ENCODE measurements around the gene B3GNT7. TPM values are rescaled to one million over a fixed set of nuclear protein-coding genes. Genes with fewer than 3 reads are reported as not detected.
"Not testable (repeated sequence)": the region's sequence is repeated elsewhere in the genome, so short reads cannot be mapped to it uniquely, and the experiment has no call there.

Gene B3GNT7, protein sequence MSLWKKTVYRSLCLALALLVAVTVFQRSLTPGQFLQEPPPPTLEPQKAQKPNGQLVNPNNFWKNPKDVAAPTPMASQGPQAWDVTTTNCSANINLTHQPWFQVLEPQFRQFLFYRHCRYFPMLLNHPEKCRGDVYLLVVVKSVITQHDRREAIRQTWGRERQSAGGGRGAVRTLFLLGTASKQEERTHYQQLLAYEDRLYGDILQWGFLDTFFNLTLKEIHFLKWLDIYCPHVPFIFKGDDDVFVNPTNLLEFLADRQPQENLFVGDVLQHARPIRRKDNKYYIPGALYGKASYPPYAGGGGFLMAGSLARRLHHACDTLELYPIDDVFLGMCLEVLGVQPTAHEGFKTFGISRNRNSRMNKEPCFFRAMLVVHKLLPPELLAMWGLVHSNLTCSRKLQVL
- 1 to 10 TPM; 2.6 to 3.3 (median 3.0) TPM for total RNA-seq

DNA sequence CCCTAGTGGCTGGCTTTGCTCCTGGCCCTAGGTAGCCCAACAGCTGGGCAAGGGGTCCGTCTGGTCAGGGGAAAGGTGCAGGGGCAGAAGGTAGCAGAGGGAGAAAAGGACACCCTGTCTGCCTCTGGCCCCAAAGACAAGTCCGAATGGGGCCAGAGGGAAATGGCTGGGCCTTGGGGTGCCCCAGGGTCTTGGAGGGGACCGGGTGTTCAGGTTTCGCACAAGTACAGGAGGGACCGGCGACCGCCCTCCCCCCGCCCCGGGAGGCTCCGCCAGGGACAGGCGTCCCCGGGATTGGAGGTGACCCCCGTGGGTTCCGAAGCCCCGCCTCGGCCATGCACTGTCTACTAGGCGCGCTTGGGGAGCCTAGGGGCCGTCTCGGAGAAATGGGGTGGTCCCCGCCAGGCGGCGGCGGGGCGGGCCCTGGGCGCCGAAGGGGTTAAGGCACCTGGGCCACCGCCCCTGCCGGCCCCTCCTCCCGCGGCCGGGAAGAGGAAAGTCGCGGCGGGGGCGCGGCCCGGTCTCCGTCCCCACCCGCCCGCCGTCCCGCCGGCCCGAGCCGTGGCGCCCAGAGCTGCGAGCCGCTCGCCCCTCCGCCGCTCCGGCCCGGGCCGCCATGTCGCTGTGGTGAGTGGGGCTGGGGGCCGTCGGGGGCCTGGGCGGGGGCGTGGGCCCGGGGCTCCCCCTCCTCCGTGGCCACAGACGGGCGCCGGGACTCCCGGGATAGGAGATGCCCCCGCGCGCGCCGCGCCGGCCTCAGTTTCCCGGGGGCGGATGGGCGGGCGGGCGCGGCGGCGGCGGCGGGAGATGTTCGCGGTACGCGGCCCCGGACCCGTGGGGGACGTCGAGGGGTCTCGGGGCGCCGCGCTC, at the start of gene B3GNT7:
Gene B3GNT7, plus strand, starts transcription at position 523 of the 870 bp plus-strand sequence. Its CDS starts 94 bp downstream, at position 617.
- Histone ChIP-seq H3K4me1 (peaks cover 0 to 35% (median 18%) of the 10 kb centered on the region in 4 donors), H3K27ac (peak within 1 kb of the TSS in 2 of 4 donors; percentile 42 to 74), H3K9me3 (no peaks in the 10 kb centered on the region), H3K4me3 (peak within 1 kb of the TSS; percentile 16 to 57 (median 31)), H3K36me3 (no peaks in the 10 kb centered on the region), H3K27me3 (peaks cover 0 to 26% of the 10 kb centered on the region in 2 donors)
- no peak for DNase-seq (ENCODE audit: low spot score in 2 of 2)
- TF ChIP-seq EP300 (IDR thresholded peaks at IDR 0.05) (no peak), POLR2A (IDR thresholded peaks at IDR 0.05) (no peak)
- TF ChIP-seq, protein P1, sequence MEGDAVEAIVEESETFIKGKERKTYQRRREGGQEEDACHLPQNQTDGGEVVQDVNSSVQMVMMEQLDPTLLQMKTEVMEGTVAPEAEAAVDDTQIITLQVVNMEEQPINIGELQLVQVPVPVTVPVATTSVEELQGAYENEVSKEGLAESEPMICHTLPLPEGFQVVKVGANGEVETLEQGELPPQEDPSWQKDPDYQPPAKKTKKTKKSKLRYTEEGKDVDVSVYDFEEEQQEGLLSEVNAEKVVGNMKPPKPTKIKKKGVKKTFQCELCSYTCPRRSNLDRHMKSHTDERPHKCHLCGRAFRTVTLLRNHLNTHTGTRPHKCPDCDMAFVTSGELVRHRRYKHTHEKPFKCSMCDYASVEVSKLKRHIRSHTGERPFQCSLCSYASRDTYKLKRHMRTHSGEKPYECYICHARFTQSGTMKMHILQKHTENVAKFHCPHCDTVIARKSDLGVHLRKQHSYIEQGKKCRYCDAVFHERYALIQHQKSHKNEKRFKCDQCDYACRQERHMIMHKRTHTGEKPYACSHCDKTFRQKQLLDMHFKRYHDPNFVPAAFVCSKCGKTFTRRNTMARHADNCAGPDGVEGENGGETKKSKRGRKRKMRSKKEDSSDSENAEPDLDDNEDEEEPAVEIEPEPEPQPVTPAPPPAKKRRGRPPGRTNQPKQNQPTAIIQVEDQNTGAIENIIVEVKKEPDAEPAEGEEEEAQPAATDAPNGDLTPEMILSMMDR (IDR thresholded peaks at IDR 0.05) = no peak
- WGBS, 2 donors = 15 to 21% methylated on average over 17 to 30 of the region's 95 CpGs

DNA sequence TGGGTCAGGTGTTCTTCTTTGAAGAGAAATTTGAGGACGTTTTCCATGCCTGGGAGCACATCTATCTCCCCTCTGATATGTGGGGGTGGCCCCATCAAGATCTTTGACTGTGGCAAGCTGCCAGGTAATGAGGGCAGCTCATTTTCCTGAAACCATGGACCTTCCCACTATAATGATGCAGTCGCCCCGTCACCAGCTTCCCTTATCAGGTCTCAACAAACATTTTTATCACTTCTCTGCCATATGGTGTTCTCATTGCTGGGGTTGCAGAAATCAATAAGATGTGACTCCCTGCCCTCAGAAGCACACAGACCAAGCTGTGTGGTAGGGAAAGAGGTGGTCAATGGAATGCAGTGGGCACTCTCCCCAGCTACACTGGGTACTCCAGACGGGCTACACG, 48.4 kb upstream of the B3GNT7 start:
- peaks cover 0 to 14% (median 3%) of the 10 kb centered on the region in 4 donors for H3K4me1 ChIP-seq
- TF ChIP-seq POLR2A (IDR thresholded peaks at IDR 0.05) (no peak), EP300 (IDR thresholded peaks at IDR 0.05) (no peak)
- TF ChIP-seq, protein P1 (IDR thresholded peaks at IDR 0.05) = no peak
- no peaks in the 10 kb centered on the region for H3K27me3 ChIP-seq
- DNase-seq (ENCODE audit: low spot score in 2 of 2) = no peak
- 78 to 90% methylated on average over 5 of the region's 5 CpGs for WGBS, 2 donors
- no peak overlapping the region for H3K27ac ChIP-seq
- peaks cover 0 to 14% (median 0%) of the 10 kb centered on the region in 3 donors for H3K36me3 ChIP-seq
- no peaks in the 10 kb centered on the region for H3K9me3 ChIP-seq
- no peak overlapping the region for H3K4me3 ChIP-seq

DNA sequence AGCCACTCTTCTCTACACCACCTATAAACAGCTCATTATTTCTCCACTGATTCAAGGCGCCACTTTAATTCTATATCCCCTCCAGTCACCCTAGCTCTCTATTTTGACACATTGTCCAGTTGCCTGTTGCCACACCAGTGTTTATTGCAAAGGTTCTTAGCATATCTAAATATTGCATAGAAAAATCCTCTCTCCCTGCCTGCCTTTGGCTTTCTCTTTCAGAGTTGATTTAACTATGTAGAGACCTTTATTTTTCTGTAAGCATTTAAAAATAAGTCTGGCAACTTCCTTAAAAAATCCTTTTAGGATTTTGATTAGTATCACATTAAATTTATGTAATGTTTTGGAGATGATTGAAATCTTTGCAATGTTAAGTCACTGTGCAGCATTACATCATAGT, 47.9 kb upstream of the B3GNT7 start:
- no peak for DNase-seq (ENCODE audit: low spot score in 2 of 2)
- WGBS, 2 donors = 94 to 100% methylated on average over 1 of the region's 1 CpG
- TF ChIP-seq, protein P1 (IDR thresholded peaks at IDR 0.05) = no peak
- TF ChIP-seq EP300 (IDR thresholded peaks at IDR 0.05) = no peak
- no peak for TF ChIP-seq POLR2A (IDR thresholded peaks at IDR 0.05)
- Histone ChIP-seq H3K27me3 (no peaks in the 10 kb centered on the region), H3K4me3 (no peak overlapping the region), H3K27ac (no peak overlapping the region), H3K9me3 (no peaks in the 10 kb centered on the region), H3K4me1 (peaks cover 0 to 14% (median 3%) of the 10 kb centered on the region in 4 donors), H3K36me3 (peaks cover 0 to 14% (median 0%) of the 10 kb centered on the region in 3 donors)

DNA sequence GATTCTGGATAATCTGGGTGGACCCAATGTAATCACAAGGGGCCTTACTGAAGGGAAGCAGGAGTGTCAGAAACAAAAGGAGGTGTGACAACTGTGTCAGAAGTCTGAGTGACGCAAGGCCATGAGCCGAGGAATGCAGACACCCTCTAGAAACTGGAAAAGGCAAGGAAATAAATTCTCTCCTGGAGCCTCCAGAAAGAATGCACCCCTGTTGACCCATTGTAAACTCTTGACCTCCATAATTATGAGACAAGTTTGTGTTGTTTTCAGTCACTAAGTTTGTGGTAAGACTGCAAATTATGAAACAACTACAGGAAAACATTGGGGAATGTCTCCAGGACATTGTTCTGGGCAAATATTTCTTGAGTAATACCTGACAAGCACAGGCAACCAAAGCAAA, 47.3 kb upstream of the B3GNT7 start:
- 64 to 69% methylated on average over 2 of the region's 2 CpGs for WGBS, 2 donors
- Histone ChIP-seq H3K36me3 (peaks cover 0 to 14% (median 0%) of the 10 kb centered on the region in 3 donors), H3K9me3 (no peaks in the 10 kb centered on the region), H3K4me1 (peaks cover 0 to 14% (median 3%) of the 10 kb centered on the region in 4 donors), H3K4me3 (no peak overlapping the region), H3K27ac (no peak overlapping the region), H3K27me3 (no peaks in the 10 kb centered on the region)
- TF ChIP-seq POLR2A (IDR thresholded peaks at IDR 0.05) = no peak
- no peak for DNase-seq (ENCODE audit: low spot score in 2 of 2)

DNA sequence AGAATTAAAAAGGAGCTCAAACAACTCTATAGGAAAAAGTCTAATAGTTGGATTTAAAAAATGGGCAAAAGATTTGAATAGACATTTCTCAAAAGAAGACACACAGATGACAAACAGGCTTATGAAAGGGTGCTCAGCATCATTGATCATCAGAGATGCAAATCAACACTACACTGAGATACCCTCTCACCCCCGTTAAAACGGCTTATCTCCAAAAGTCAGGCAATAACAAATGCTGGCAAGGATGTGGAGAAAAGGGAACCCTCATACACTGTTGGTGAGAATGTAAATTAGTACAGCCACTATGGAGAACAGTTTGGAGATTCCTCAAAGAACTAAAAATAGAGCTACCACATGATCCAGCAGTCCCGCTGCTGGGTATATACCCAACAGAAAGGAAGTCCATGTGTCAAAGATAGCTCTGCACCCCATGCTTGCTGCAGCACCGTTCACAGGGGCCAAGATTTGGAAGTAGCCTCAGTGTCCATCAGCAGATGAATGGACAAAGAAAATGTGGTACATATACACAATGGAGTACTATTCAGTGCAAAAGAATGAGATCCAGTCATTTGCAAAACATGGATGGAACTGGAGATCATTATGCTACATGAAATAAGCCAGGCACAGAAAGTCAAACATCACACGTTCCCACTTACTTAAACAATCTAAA, 46.7 kb upstream of the B3GNT7 start:
- Histone ChIP-seq H3K4me1 (peaks cover 0 to 14% (median 3%) of the 10 kb centered on the region in 4 donors), H3K27ac (no peak overlapping the region), H3K9me3 (no peaks in the 10 kb centered on the region), H3K27me3 (no peaks in the 10 kb centered on the region), H3K4me3 (no peak overlapping the region), H3K36me3 (peaks cover 0 to 14% (median 0%) of the 10 kb centered on the region in 3 donors)
- 43 to 44% methylated on average over 5 of the region's 5 CpGs for WGBS, 2 donors
- TF ChIP-seq POLR2A (IDR thresholded peaks at IDR 0.05) (no peak), EP300 (IDR thresholded peaks at IDR 0.05) (no peak)
- TF ChIP-seq, protein P1 (IDR thresholded peaks at IDR 0.05) = no peak
- no peak for DNase-seq (ENCODE audit: low spot score in 2 of 2)

DNA sequence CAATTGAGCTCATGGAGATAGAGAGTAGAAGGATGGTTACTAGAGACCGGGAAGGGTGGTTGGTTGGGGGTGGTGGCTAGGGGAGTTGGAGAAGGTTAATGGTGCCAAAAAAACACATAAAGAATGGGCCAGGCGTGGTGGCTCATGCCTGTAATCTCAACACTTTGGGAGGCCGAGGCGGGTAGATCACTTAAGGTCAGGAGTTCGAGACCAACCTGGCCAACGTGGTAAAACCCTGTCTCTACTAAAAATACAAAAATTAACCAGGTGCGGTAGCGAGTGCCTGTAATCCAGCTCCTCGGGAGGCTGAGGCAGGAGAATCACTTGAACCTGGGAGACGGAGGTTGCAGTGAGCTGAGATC, 46.2 kb upstream of the B3GNT7 start:
- not testable (repeated sequence) for DNase-seq (ENCODE audit: low spot score in 2 of 2); H3K9me3 ChIP-seq; H3K27me3 ChIP-seq; H3K4me3 ChIP-seq; H3K27ac ChIP-seq
- H3K4me1 ChIP-seq = peaks cover 0 to 14% (median 3%) of the 10 kb centered on the region in 4 donors
- WGBS, 2 donors = 83 to 84% methylated on average over 10 of the region's 10 CpGs
- H3K36me3 ChIP-seq = peaks cover 0 to 14% (median 0%) of the 10 kb centered on the region in 3 donors
